CD14-positive monocyte (primary cell): ENCODE results near the gene ADGRL4. TPM values are rescaled to one million over a fixed set of nuclear protein-coding genes. Genes with fewer than 3 reads are reported as not detected.

Experiments used
- DNase-seq, 3 donors: peaks; one replicate each; pipeline ENCODE4 v3.0.0-alpha.2; 2011 to 2022
- H2AFZ ChIP-seq: 2 replicates; pipeline ENCODE4 v1.6.0; 2012; ENCODE audit warnings: mild to moderate bottlenecking, low read depth, low read length, inconsistent platforms; ENCODE audit not compliant: insufficient read depth, poor library complexity, severe bottlenecking
- H3K27ac ChIP-seq, 2 donors: 1 replicate in 1 of 2; 2 replicates in 1 of 2; pipeline ENCODE4 v1.5.1; 2012 to 2013; ENCODE audit warnings: low read length in 2 of 2, control low read depth in 1 of 2, inconsistent platforms in 1 of 2, low read depth in 1 of 2, mild to moderate bottlenecking in 1 of 2
- H3K27me3 ChIP-seq, 2 donors: one replicate each; pipeline versions ENCODE4 v1.6.0 to v1.6.1; 2011 to 2013; ENCODE audit warnings: low read length in 2 of 2; ENCODE audit not compliant: control insufficient read depth in 2 of 2, insufficient read depth in 2 of 2
- H3K36me3 ChIP-seq, 2 donors: replicated peaks in 1 of 2; 1 replicate in 1 of 2; 2 replicates in 1 of 2; pipeline versions ENCODE4 v1.5.1 to v1.6.1; 2012 to 2013; ENCODE audit warnings: low read length in 2 of 2, control low read depth in 1 of 2, inconsistent platforms in 1 of 2, mild to moderate bottlenecking in 1 of 2; ENCODE audit not compliant: insufficient read depth in 2 of 2, control insufficient read depth in 1 of 2
- H3K4me1 ChIP-seq, 2 donors: 1 replicate in 1 of 2; 2 replicates in 1 of 2; pipeline versions ENCODE4 v1.5.1 to v1.6.1; 2012 to 2013; ENCODE audit warnings: low read length in 2 of 2, control low read depth in 1 of 2, inconsistent platforms in 1 of 2, mild to moderate bottlenecking in 1 of 2, moderate library complexity in 1 of 2; ENCODE audit not compliant: insufficient read depth in 2 of 2, control insufficient read depth in 1 of 2
- H3K4me2 ChIP-seq: replicated peaks from 2 replicates; pipeline ENCODE3; 2012; ENCODE audit warnings: low read length, moderate library complexity, mild to moderate bottlenecking; ENCODE audit not compliant: poor library complexity, severe bottlenecking; ENCODE audit errors: extremely low read depth
- H3K4me3 ChIP-seq, 3 experiments: fragments of 200-600 bp in 1 of 3; sonication (generic) in 1 of 3; replicated peaks in 1 of 3; 1 replicate in 2 of 3; 2 replicates in 1 of 3; pipeline ENCODE4 v1.5.1; 2011 to 2013; ENCODE audit warnings: low read length in 3 of 3, mild to moderate bottlenecking in 3 of 3, control low read depth in 2 of 3, low read depth in 2 of 3, inconsistent platforms in 1 of 3, moderate library complexity in 1 of 3
- H3K79me2 ChIP-seq: 2 replicates; pipeline ENCODE4 v1.6.0; 2012; ENCODE audit warnings: mild to moderate bottlenecking, control low read depth, inconsistent platforms, low read length, moderate library complexity; ENCODE audit not compliant: insufficient read depth
- H3K9ac ChIP-seq: 2 replicates; pipeline ENCODE4 v1.6.0; 2017; ENCODE audit warnings: low read length, mild to moderate bottlenecking; ENCODE audit not compliant: insufficient read depth, poor library complexity, severe bottlenecking
- H3K9me3 ChIP-seq, 2 donors: replicated peaks in 1 of 2; 1 replicate in 1 of 2; 2 replicates in 1 of 2; pipeline versions ENCODE4 v1.5.1 to v1.6.1; 2012 to 2013; ENCODE audit warnings: low read length in 2 of 2, control low read depth in 1 of 2; ENCODE audit not compliant: control insufficient read depth in 1 of 2, insufficient read depth in 1 of 2
- H4K20me1 ChIP-seq: 2 replicates; pipeline ENCODE4 v1.6.0; 2012; ENCODE audit warnings: mild to moderate bottlenecking, low read length, control low read depth, moderate library complexity; ENCODE audit not compliant: insufficient read depth
- H3K27ac Mint-ChIP-seq, 7 donors: one replicate each; pipeline ENCODE4 v1.8.0; 2020; ENCODE audit warnings: mild to moderate bottlenecking in 7 of 7, mixed read lengths in 7 of 7, moderate library complexity in 6 of 7, inconsistent platforms in 2 of 7
- H3K27me3 Mint-ChIP-seq, 3 donors: one replicate each; pipeline ENCODE4 v1.8.0; 2021 to 2022; ENCODE audit warnings: low read depth in 3 of 3, mild to moderate bottlenecking in 3 of 3, mixed read lengths in 3 of 3, moderate library complexity in 3 of 3, inconsistent platforms in 1 of 3
- H3K36me3 Mint-ChIP-seq, 2 donors: one replicate each; pipeline ENCODE4 v1.8.0; 2020; ENCODE audit warnings: mixed read lengths in 2 of 2, inconsistent platforms in 1 of 2, mild to moderate bottlenecking in 1 of 2
- H3K4me1 Mint-ChIP-seq: one replicate; pipeline ENCODE4 v1.8.0; 2020; ENCODE audit warnings: mild to moderate bottlenecking, mixed read lengths
- H3K4me3 Mint-ChIP-seq, 2 donors: one replicate each; pipeline ENCODE4 v1.8.0; 2020; ENCODE audit warnings: mild to moderate bottlenecking in 2 of 2, mixed read lengths in 2 of 2, moderate library complexity in 1 of 2
- H3K9me3 Mint-ChIP-seq, 7 donors: one replicate each; pipeline ENCODE4 v1.8.0; 2020 to 2022; ENCODE audit warnings: mixed read lengths in 7 of 7, mild to moderate bottlenecking in 6 of 7, moderate library complexity in 6 of 7, inconsistent platforms in 2 of 7
- CTCF ChIP-seq: fragments of 200-600 bp; IDR thresholded peaks from one replicate; pipeline ENCODE4 v1.8.0; 2022; ENCODE audit warnings: antibody characterized with exemption, mild to moderate bottlenecking
- WGBS: methylation state at CpG from one replicate; pipeline ENCODE4 v1.1.5; 2013; ENCODE audit warnings: missing lambda C conversion rate; ENCODE audit not compliant: insufficient coverage; 5-methylcytosine and 5-hydroxymethylcytosine counted together
- intact Hi-C, 2 donors: fragments of 100-400 bp; cut with micrococcal nuclease; formaldehyde crosslinking; loops; one replicate each; pipeline versions ENCODE4 v1.15.0 to v1.15.1; 2023
- polyA plus RNA-seq, 3 donors: library from polyadenylated mRNA; depleted of rRNA in 1 of 3; unstranded in 2 of 3; stranded (reverse) in 1 of 3; fragments of 300-500 nt in 2 of 3; fragments of >200 nt in 1 of 3; fragmentation: Illumina TruSeq in 2 of 3; gene quantifications; 1 replicate in 2 of 3; 2 replicates in 1 of 3; pipeline ENCODE4 v1.2.3, GENCODE V29; 2012 to 2021

Gene ADGRL4
- polyA plus RNA-seq, 3 donors, result not detected

GRCh38 chr1:78949227-78949626, 57.3 kb downstream of the ADGRL4 start:
- no peak for DNase-seq
- Mint-ChIP-seq H3K27ac (no peak overlapping the region), H3K4me1 (no peaks in the 10 kb centered on the region), H3K27me3 (peaks cover 0 to 3% (median 0%) of the 10 kb centered on the region in 3 donors), H3K36me3 (no peaks in the 10 kb centered on the region), H3K9me3 (peaks cover 0 to 2% (median 0%) of the 10 kb centered on the region in 7 donors), H3K4me3 (no peak overlapping the region)
- Histone ChIP-seq H3K9me3 (peaks cover 0 to 3% of the 10 kb centered on the region in 2 donors), H3K4me2 (no peak overlapping the region), H3K27me3 (no peaks in the 10 kb centered on the region), H3K9ac (no peak overlapping the region), H3K79me2 (no peaks in the 10 kb centered on the region), H3K4me3 (no peak overlapping the region), H4K20me1 (no peaks in the 10 kb centered on the region), H3K4me1 (no peaks in the 10 kb centered on the region), H3K27ac (no peak overlapping the region), H2AFZ (no peak overlapping the region), H3K36me3 (no peaks in the 10 kb centered on the region)
- intact Hi-C loops, result no loop called here
- no CpG with 5 or more reads among the region's 2 CpGs for WGBS
- TF ChIP-seq CTCF, result no peak

GRCh38 chr1:78919150-78919549, 87.4 kb downstream of the ADGRL4 start:
- no peak overlapping the region for H3K27ac ChIP-seq
- H3K9me3 ChIP-seq, result no peaks in the 10 kb centered on the region
- H3K36me3 Mint-ChIP-seq, result no peaks in the 10 kb centered on the region
- no peak overlapping the region for H3K27ac Mint-ChIP-seq
- H2AFZ ChIP-seq, result no peak overlapping the region
- no peak overlapping the region for H3K9ac ChIP-seq
- H3K4me3 Mint-ChIP-seq, result no peak overlapping the region
- H3K4me3 ChIP-seq, result no peak overlapping the region
- no peaks in the 10 kb centered on the region for H3K36me3 ChIP-seq
- H3K79me2 ChIP-seq, result no peaks in the 10 kb centered on the region
- DNase-seq, result no peak
- H3K4me1 ChIP-seq, result peaks cover 0 to 5% of the 10 kb centered on the region in 2 donors
- peaks cover 0 to 4% (median 0%) of the 10 kb centered on the region in 7 donors for H3K9me3 Mint-ChIP-seq
- H4K20me1 ChIP-seq, result no peaks in the 10 kb centered on the region
- peaks cover 0 to 3% (median 2%) of the 10 kb centered on the region in 3 donors for H3K27me3 Mint-ChIP-seq
- intact Hi-C loops, result no loop called here
- no CpG with 5 or more reads among the region's 3 CpGs for WGBS
- TF ChIP-seq CTCF, result no peak
- H3K4me1 Mint-ChIP-seq, result peaks cover 10% of the 10 kb centered on the region
- H3K4me2 ChIP-seq, result no peak overlapping the region
- no peaks in the 10 kb centered on the region for H3K27me3 ChIP-seq
